ENCODE data around the gene CLK3. TPM values are rescaled to one million over a fixed set of nuclear protein-coding genes. Genes with fewer than 3 reads are reported as not detected.

The CLK3 gene
- total and polyA plus RNA-seq, 10 of the 15 experiments (the other 5 are each of a cell fraction or from before 2014, with no cell fraction given), result 3.3 to 169 (median 66.2) TPM

GRCh38 chr15:74631408-74631807 lies 15.8 kb downstream of the CLK3 start:
- POLR2A ChIA-PET, result interaction anchor here (1.1 to 1.7 kb wide), 2 partner anchors 15 to 17 kb away, joined by 3 to 6 read pairs; partner anchors contain the start of gene CLK3

More at GRCh38 chr15:74631408-74631807, 15.8 kb downstream of the CLK3 start:
- Histone ChIP-seq H3K9ac (ENCODE audit: control insufficient read depth, insufficient read depth, low read length) (no peak overlapping the region), H3K4me1 (ENCODE audit: control insufficient read depth, insufficient read depth, low read length) (peaks cover 19% of the 10 kb centered on the region), H3K4me3 (no peak overlapping the region), H3K36me3 (ENCODE audit: control insufficient read depth in 2 of 2, insufficient read depth in 2 of 2, low read length in 1 of 2) (peaks cover 51 to 56% of the 10 kb centered on the region in 2 experiments), H3K9me3 (replicated peaks; ENCODE audit: control insufficient read depth, insufficient read depth, low read length) (no peaks in the 10 kb centered on the region), H2AFZ (ENCODE audit: control insufficient read depth, low read depth, low read length) (no peak overlapping the region), H3K4me2 (ENCODE audit: control insufficient read depth, insufficient read depth) (no peak overlapping the region), H3K27ac (ENCODE audit: control insufficient read depth, insufficient read depth) (no peak overlapping the region), H4K20me1 (ENCODE audit: control insufficient read depth, insufficient read depth) (peaks cover 5% of the 10 kb centered on the region; the same call in 1 of the 2 replicates), H3K79me2 (ENCODE audit: control insufficient read depth, insufficient read depth, low read length) (no peaks in the 10 kb centered on the region), H3K27me3 (replicated peaks in 1 of 2; ENCODE audit: control insufficient read depth in 2 of 2, insufficient read depth in 2 of 2, low read length in 1 of 2) (no peaks in the 10 kb centered on the region)
- in situ Hi-C loops (cut with MboI) (loop anchor here (5.0 kb wide), 2 partner anchors 141 to 316 kb away; no protein-coding TSS in a partner anchor), intact Hi-C loops (cut with micrococcal nuclease; ENCODE audit: unreplicated experiment) (no loop called here)
- SMC1A ChIA-PET (ENCODE audit: uncharacterized antibody, unreplicated experiment), result interaction anchor here (0.7 to 8.2 kb wide), 10 partner anchors 8 to 139 kb away, joined by 3 to 116 read pairs (median 5); no protein-coding TSS in a partner anchor
- no TSS peak for BruUV-seq (replicated peaks)
- TF ChIP-seq CHD2 (IDR thresholded peaks at IDR 0.05; ENCODE audit: borderline replicate concordance, low read depth, low read length), result no peak
- TF ChIP-seq ZNF687 (IDR thresholded peaks at IDR 0.05), result no peak
- TF ChIP-seq, protein P1, sequence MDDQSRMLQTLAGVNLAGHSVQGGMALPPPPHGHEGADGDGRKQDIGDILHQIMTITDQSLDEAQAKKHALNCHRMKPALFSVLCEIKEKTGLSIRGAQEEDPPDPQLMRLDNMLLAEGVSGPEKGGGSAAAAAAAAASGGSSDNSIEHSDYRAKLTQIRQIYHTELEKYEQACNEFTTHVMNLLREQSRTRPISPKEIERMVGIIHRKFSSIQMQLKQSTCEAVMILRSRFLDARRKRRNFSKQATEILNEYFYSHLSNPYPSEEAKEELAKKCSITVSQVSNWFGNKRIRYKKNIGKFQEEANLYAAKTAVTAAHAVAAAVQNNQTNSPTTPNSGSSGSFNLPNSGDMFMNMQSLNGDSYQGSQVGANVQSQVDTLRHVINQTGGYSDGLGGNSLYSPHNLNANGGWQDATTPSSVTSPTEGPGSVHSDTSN (IDR thresholded peaks at IDR 0.05; ENCODE audit: insufficient replicate concordance, low read depth, low read length), result no peak
- TF ChIP-seq, protein P2, sequence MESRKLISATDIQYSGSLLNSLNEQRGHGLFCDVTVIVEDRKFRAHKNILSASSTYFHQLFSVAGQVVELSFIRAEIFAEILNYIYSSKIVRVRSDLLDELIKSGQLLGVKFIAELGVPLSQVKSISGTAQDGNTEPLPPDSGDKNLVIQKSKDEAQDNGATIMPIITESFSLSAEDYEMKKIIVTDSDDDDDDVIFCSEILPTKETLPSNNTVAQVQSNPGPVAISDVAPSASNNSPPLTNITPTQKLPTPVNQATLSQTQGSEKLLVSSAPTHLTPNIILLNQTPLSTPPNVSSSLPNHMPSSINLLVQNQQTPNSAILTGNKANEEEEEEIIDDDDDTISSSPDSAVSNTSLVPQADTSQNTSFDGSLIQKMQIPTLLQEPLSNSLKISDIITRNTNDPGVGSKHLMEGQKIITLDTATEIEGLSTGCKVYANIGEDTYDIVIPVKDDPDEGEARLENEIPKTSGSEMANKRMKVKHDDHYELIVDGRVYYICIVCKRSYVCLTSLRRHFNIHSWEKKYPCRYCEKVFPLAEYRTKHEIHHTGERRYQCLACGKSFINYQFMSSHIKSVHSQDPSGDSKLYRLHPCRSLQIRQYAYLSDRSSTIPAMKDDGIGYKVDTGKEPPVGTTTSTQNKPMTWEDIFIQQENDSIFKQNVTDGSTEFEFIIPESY (IDR thresholded peaks at IDR 0.05), result no peak
- TF ChIP-seq POLR2AphosphoS2 (IDR thresholded peaks at IDR 0.05; ENCODE audit: low read depth, low read length), result 0 out of 2 replicates have a peak, but pooled peaks have one; percentile 46
- 49% methylated on average over 3 of the region's 3 CpGs for WGBS (ENCODE audit: insufficient coverage, insufficient replicate concordance, low lambda C conversion rate, missing lambda C conversion rate)
- DNase-seq (ENCODE audit: low read depth, low spot score) (no peak), ATAC-seq (no peak), FAIRE-seq (no peak)
- CTCF ChIA-PET, result interaction anchor here (0.6 to 18.9 kb wide), 33 partner anchors 10 to 318 kb away, joined by 3 to 380 read pairs (median 4); partner anchors contain the start of genes CLK3 and EDC3
- RAD21 ChIA-PET (ENCODE audit: unreplicated experiment), result interaction anchor here (0.9 to 2.7 kb wide), 5 partner anchors 9 to 163 kb away, joined by 4 to 13 read pairs (median 5); no protein-coding TSS in a partner anchor
